K562 (cell line): Measurements from ENCODE around the gene MFAP5. TPM values are rescaled to one million over a fixed set of nuclear protein-coding genes. Genes with fewer than 3 reads are reported as not detected.
"Not testable (repeated sequence)": the region's sequence is repeated elsewhere in the genome, so short reads cannot be mapped to it uniquely, and the experiment has no call there.

ENCODE experiments used
- ATAC-seq: fragments of 200-7000 bp; cut with Tn5 transposase; 3 replicates; pipeline ENCODE4 v1.9.1; 2020; ENCODE audit warnings: moderate library complexity
- BruUV-seq: library from RNA; stranded (reverse); fragments of 400-500 nt; replicated peaks from 2 replicates; lab custom pipeline; 2021; lab: Mats Ljungman, UMichigan
- CTCF ChIA-PET: fragments of 300-600 bp; formaldehyde crosslinking; extraction: SDS; loops from one replicate; lab custom pipeline; 2021; ENCODE audit warnings: low intra/inter-chr PET ratio; lab: Yijun Ruan, JAX
- POLR2A ChIA-PET: fragments of 300-600, 350-650 bp; sonication (Branson Sonifier 250); formaldehyde crosslinking; extraction: SDS; loops from one replicate; lab custom pipeline; 2021; ENCODE audit warnings: antibody characterized with exemption, inconsistent platforms; lab: Yijun Ruan, JAX
- DNase-seq, 4 experiments: peaks; one replicate each; pipeline versions ENCODE4 v3.0.0 to v3.0.0-alpha.2; 2011 to 2018; ENCODE audit warnings: low spot score in 3 of 4, mixed read lengths in 3 of 4; ENCODE audit errors: extremely low read depth in 1 of 4
- FAIRE-seq: peaks from 2 replicates; lab custom pipeline; 2011; peaks lifted over from hg19 to GRCh38; lab: Jason Lieb, UNC
- H2AFZ ChIP-seq: 2 replicates; pipeline ENCODE4 v1.6.0; 2011; ENCODE audit warnings: low read depth, low read length, control low read depth, inconsistent platforms
- H3K27ac ChIP-seq: fragments of 200-600 bp; 3 replicates; pipeline ENCODE4 v1.8.0; 2011; ENCODE audit warnings: low read depth, mild to moderate bottlenecking, control low read depth, inconsistent platforms, low read length, moderate library complexity, mixed read lengths; ENCODE audit errors: extremely low read depth
- H3K27me3 ChIP-seq, 2 experiments: fragments of 300-600 bp in 1 of 2; 2 replicates in 1 of 2; 3 replicates in 1 of 2; pipeline versions ENCODE4 v1.6.0 to v1.8.0; 2011; ENCODE audit warnings: inconsistent platforms in 2 of 2, low read length in 2 of 2, mild to moderate bottlenecking in 1 of 2, mixed read lengths in 1 of 2, moderate library complexity in 1 of 2; ENCODE audit not compliant: control insufficient read depth in 2 of 2, insufficient read depth in 2 of 2
- H3K36me3 ChIP-seq: fragments of 300-600 bp; 3 replicates; pipeline ENCODE4 v1.8.0; 2011; ENCODE audit warnings: mild to moderate bottlenecking, low read length, inconsistent platforms; ENCODE audit not compliant: control insufficient read depth, insufficient read depth
- H3K4me1 ChIP-seq, 2 experiments: fragments of 200-600 bp in 1 of 2; replicated peaks in 1 of 2; 2 replicates in 1 of 2; 3 replicates in 1 of 2; pipeline versions ENCODE4 v1.5.1 to v1.8.0; 2011; ENCODE audit warnings: inconsistent platforms in 2 of 2, low read length in 2 of 2, mild to moderate bottlenecking in 1 of 2, mixed read lengths in 1 of 2, moderate library complexity in 1 of 2; ENCODE audit not compliant: control insufficient read depth in 2 of 2, insufficient read depth in 2 of 2
- H3K4me2 ChIP-seq: 2 replicates; pipeline ENCODE4 v1.6.1; 2011; ENCODE audit warnings: low read length, control low read depth, inconsistent platforms, mixed read lengths; ENCODE audit not compliant: insufficient read depth
- H3K4me3 ChIP-seq: fragments of 200-600 bp; sonication (generic), shearing (Covaris generic); 2 replicates; pipeline ENCODE4 v1.5.1; 2016; ENCODE audit warnings: control low read depth, inconsistent platforms
- H3K79me2 ChIP-seq: fragments of 200-600 bp; 3 replicates; pipeline ENCODE4 v1.8.0; 2011; ENCODE audit warnings: low read length, inconsistent platforms; ENCODE audit not compliant: control insufficient read depth, insufficient read depth
- H3K9ac ChIP-seq, 2 experiments: 2 replicates each; pipeline versions ENCODE4 v1.6.0 to v1.6.1; 2011; ENCODE audit warnings: low read depth in 2 of 2, low read length in 2 of 2, control low read depth in 1 of 2, inconsistent platforms in 1 of 2, mild to moderate bottlenecking in 1 of 2, mixed read lengths in 1 of 2; ENCODE audit not compliant: insufficient read depth in 1 of 2
- H3K9me1 ChIP-seq: one replicate; pipeline ENCODE4 v1.6.0; 2011; ENCODE audit warnings: inconsistent platforms, mild to moderate bottlenecking, low read length, moderate library complexity; ENCODE audit not compliant: control insufficient read depth, insufficient read depth
- H3K9me3 ChIP-seq: replicated peaks from 2 replicates; pipeline ENCODE4 v1.5.1; 2011; ENCODE audit warnings: low read depth, low read length, inconsistent platforms; ENCODE audit not compliant: control insufficient read depth, insufficient read depth
- H4K20me1 ChIP-seq: replicated peaks from 2 replicates; pipeline ENCODE4 v1.6.1; 2011; ENCODE audit warnings: low read length, inconsistent platforms, mixed read lengths; ENCODE audit not compliant: control insufficient read depth, insufficient read depth
- EP300 ChIP-seq: IDR thresholded peaks from 2 replicates; pipeline ENCODE4 v1.6.1; 2012; ENCODE audit warnings: low read length, improper control_type of control experiment
- KDM1A ChIP-seq, 2 experiments: fragments of 450-650 bp; IDR thresholded peaks; 2 replicates each; pipeline ENCODE4 v1.6.1; 2016; ENCODE audit warnings: mild to moderate bottlenecking in 2 of 2
- MXD1 ChIP-seq: fragments of 250-450 bp; sonication (Bioruptor Pico); IDR thresholded peaks from 2 replicates; pipeline ENCODE4 v1.8.0; 2021; ENCODE audit warnings: borderline replicate concordance, mild to moderate bottlenecking, moderate library complexity; ENCODE audit not compliant: poor library complexity, severe bottlenecking
- NCOR1 ChIP-seq: fragments of 450-650 bp; IDR thresholded peaks from 2 replicates; pipeline ENCODE4 v1.6.1; 2016; ENCODE audit warnings: mild to moderate bottlenecking, moderate library complexity
- PURB ChIP-seq: sonication (generic); formaldehyde crosslinking; IDR thresholded peaks from 2 replicates; pipeline ENCODE4 v1.9.0; 2021; ENCODE audit warnings: low read depth, mild to moderate bottlenecking, missing genetic modification reagents
- ZNF696 ChIP-seq: fragments of 250-450 bp; sonication (Bioruptor Pico); conservative IDR thresholded peaks from 2 replicates; pipeline ENCODE4 v1.4.0; 2020; ENCODE audit warnings: mild to moderate bottlenecking, moderate library complexity
- WGBS: fragments of 100-300 bp; shearing (Covaris generic); methylation state at CpG from one replicate; pipeline ENCODE4 v1.1.6; 2016; ENCODE audit warnings: low coverage, mixed read lengths; ENCODE audit not compliant: insufficient coverage; ENCODE audit errors: missing lambda C conversion rate; 5-methylcytosine and 5-hydroxymethylcytosine counted together
- in situ Hi-C: fragments of 300-500 bp; cut with MboI; formaldehyde crosslinking; loops from 4 replicates; pipeline ENCODE4 v1.15.0; 2018; ENCODE audit warnings: inconsistent platforms, mixed read lengths
- intact Hi-C: fragments of 100-400 bp; cut with micrococcal nuclease; formaldehyde crosslinking; loops from 2 replicates; pipeline ENCODE4 v1.14.2; 2022
- polyA plus RNA-seq, 8 experiments: library from polyadenylated mRNA; depleted of rRNA in 4 of 8; stranded (reverse) in 5 of 8; unstranded in 3 of 8; fragments of >200 nt; fragmentation: Nextera tagmentation in 2 of 8; fragmentation: Illumina TruSeq in 1 of 8; extraction: Ambion mirVana in 2 of 8; extraction: Trizol in 1 of 8; gene quantifications; 2 replicates each; pipeline versions ENCODE4 v1.2.1 to v1.2.3, GENCODE V29; 2011 to 2014; ENCODE audit warnings: inconsistent platforms in 1 of 8, missing spikeins in 1 of 8
- total RNA-seq, 7 experiments: library from RNA; depleted of rRNA in 6 of 7; stranded (reverse); fragments of >200 nt in 6 of 7; fragmentation: Illumina TruSeq in 2 of 7; extraction: Trizol in 2 of 7; gene quantifications; 2 replicates each; pipeline versions ENCODE4 v1.2.1 to v1.2.3, GENCODE V29; 2011 to 2021; ENCODE audit warnings: low replicate concordance in 1 of 7
- TF ChIP-seq, protein P1 (sequence below), 3 experiments: IDR thresholded peaks in 2 of 3; conservative IDR thresholded peaks in 1 of 3; 2 replicates each; pipeline ENCODE4 v1.5.1; 2011 to 2012; ENCODE audit warnings: low read length in 3 of 3, mild to moderate bottlenecking in 3 of 3, control low read depth in 2 of 3, improper control_type of control experiment in 1 of 3, inconsistent platforms in 1 of 3, low read depth in 1 of 3, mixed read lengths in 1 of 3, moderate library complexity in 1 of 3; ENCODE audit not compliant: insufficient read depth in 2 of 3

MFAP5 gene
- total and polyA plus RNA-seq, 9 of the 15 experiments (the other 6 are each of a cell fraction or from before 2014, with no cell fraction given): not detected

- FAIRE-seq (no peak), DNase-seq (peak in 1 of 4 experiments; percentile 2), ATAC-seq (no peak)
- peaks cover 10 to 32% of the 10 kb centered on the region in 2 experiments; a peak in 3 of 5 replicates for H3K27me3 ChIP-seq
- intact Hi-C loops: no loop called here
- BruUV-seq: no TSS peak
- H3K4me3 ChIP-seq: no peak overlapping the region
- no peaks in the 10 kb centered on the region for H3K9me1 ChIP-seq
- no peaks in the 10 kb centered on the region for H3K9me3 ChIP-seq
- H3K79me2 ChIP-seq: no peaks in the 10 kb centered on the region
- CTCF ChIA-PET: no interaction called here
- no peaks in the 10 kb centered on the region for H4K20me1 ChIP-seq
- 3% methylated on average over 7 of the region's 7 CpGs for WGBS
- H3K4me2 ChIP-seq: no peak overlapping the region
- no peaks in the 10 kb centered on the region for H3K36me3 ChIP-seq
- H3K4me1 ChIP-seq: no peaks in the 10 kb centered on the region
- no peak overlapping the region for H3K27ac ChIP-seq
- no peak overlapping the region for H3K9ac ChIP-seq
- no peak overlapping the region for H2AFZ ChIP-seq
- in situ Hi-C loops: no loop called here
- POLR2A ChIA-PET: no interaction called here
- TF ChIP-seq, protein P1, sequence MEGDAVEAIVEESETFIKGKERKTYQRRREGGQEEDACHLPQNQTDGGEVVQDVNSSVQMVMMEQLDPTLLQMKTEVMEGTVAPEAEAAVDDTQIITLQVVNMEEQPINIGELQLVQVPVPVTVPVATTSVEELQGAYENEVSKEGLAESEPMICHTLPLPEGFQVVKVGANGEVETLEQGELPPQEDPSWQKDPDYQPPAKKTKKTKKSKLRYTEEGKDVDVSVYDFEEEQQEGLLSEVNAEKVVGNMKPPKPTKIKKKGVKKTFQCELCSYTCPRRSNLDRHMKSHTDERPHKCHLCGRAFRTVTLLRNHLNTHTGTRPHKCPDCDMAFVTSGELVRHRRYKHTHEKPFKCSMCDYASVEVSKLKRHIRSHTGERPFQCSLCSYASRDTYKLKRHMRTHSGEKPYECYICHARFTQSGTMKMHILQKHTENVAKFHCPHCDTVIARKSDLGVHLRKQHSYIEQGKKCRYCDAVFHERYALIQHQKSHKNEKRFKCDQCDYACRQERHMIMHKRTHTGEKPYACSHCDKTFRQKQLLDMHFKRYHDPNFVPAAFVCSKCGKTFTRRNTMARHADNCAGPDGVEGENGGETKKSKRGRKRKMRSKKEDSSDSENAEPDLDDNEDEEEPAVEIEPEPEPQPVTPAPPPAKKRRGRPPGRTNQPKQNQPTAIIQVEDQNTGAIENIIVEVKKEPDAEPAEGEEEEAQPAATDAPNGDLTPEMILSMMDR (IDR thresholded peaks at IDR 0.05 in 2 of 3, conservative IDR thresholded peaks at IDR 0.05 in 1 of 3; ENCODE audit: insufficient read depth in 2 of 3, low read depth in 1 of 3, low read length in 3 of 3): 0 out of 6 replicates have a peak, but pooled peaks of 1 of the 3 experiments have one; percentile 13
- no peak for TF ChIP-seq KDM1A (IDR thresholded peaks at IDR 0.05)
These were observed 25.4 kb downstream of the MFAP5 start for GRCh38 chr12:8637244-8637643.

DNA sequence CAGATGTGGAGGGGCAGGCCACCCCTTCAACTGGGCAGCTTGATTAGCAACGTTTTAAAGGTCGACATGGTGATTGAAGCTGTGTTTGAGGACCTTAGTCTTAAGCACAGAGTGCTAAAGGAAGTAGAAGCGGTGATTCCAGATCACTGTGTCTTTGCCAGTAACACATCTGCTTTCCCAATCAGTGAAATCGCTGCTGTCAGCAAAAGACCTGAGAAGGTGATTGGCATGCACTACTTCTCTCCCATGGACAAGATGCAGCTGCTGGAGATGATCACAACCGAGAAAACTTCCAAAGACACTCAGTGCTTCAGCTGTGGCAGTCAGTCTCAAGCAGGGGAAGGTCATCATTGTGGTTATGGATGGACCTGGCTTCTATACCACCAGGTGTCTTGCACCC is 26.0 kb downstream of the MFAP5 start:
- Histone ChIP-seq H3K27me3 (peaks cover 10 to 30% of the 10 kb centered on the region in 2 experiments; a peak in 3 of 5 replicates), H3K79me2 (no peaks in the 10 kb centered on the region), H3K9ac (no peak overlapping the region), H3K4me2 (no peak overlapping the region), H3K36me3 (no peaks in the 10 kb centered on the region), H3K4me1 (no peaks in the 10 kb centered on the region), H3K9me3 (no peaks in the 10 kb centered on the region), H3K27ac (no peak overlapping the region), H2AFZ (no peak overlapping the region), H3K9me1 (no peaks in the 10 kb centered on the region), H4K20me1 (no peaks in the 10 kb centered on the region), H3K4me3 (no peak overlapping the region)
- intact Hi-C loops: no loop called here
- WGBS: 5% methylated on average over 5 of the region's 5 CpGs
- BruUV-seq: no TSS peak
- no peak for TF ChIP-seq ZNF696
- no peak for TF ChIP-seq MXD1 (CRISPR knock-in tag)
- TF ChIP-seq EP300: no peak
- TF ChIP-seq PURB (CRISPR knock-in tag): no peak
- TF ChIP-seq NCOR1: no peak
- POLR2A ChIA-PET: no interaction called here
- no peak for DNase-seq
- no peak for ATAC-seq
- in situ Hi-C loops: no loop called here
- CTCF ChIA-PET: no interaction called here
- no peak for FAIRE-seq

GRCh38 chr12:8636007-8636346 is 26.6 kb downstream of the MFAP5 start:
- BruUV-seq, H3K79me2 ChIP-seq, POLR2A ChIA-PET, ATAC-seq, in situ Hi-C loops, H3K27ac ChIP-seq, intact Hi-C loops, H3K36me3 ChIP-seq, CTCF ChIA-PET, DNase-seq, H2AFZ ChIP-seq, H3K4me1 ChIP-seq, H3K9me1 ChIP-seq, H3K4me3 ChIP-seq, H3K9me3 ChIP-seq, H4K20me1 ChIP-seq, H3K4me2 ChIP-seq, H3K9ac ChIP-seq, FAIRE-seq: not testable (repeated sequence)
- peaks cover 10 to 30% of the 10 kb centered on the region in 2 experiments; a peak in 3 of 5 replicates for H3K27me3 ChIP-seq
- 0% methylated on average over 1 of the region's 8 CpGs for WGBS
